ENCODE data around the gene HDGF.

HDGF gene

DNA sequence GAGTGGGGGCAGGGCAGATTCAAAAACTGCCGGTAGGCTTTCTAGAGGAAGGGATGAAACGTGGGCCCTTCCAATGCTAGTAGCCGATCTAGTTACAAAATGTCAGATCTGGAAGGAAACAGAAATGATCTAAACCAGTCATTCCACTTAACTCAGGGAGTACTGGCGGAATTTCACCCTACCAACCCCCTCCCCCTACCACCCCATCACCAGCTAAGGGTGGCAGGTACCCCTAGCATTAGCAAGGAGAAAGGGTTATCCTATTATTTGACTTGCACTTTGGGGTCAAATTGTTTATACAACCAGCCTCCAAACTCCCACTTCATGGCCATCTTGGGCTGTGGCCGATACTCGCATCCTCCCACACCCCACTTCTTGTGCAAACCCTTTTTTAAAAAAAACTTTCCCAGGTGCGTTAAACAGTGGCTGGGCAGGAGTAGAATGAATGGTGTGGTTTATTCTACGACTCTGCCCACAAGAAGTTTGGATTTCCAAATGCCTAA, 9.9 kb downstream of the HDGF start:
- peaks cover 35% of the 10 kb centered on the region for H3K4me1 ChIP-seq (ENCODE audit: control insufficient read depth, low read length)
- peak overlapping the region; percentile 60 for H3K27ac ChIP-seq (ENCODE audit: low read depth, low read length)
- peaks cover 46% of the 10 kb centered on the region for H3K79me2 ChIP-seq (ENCODE audit: control insufficient read depth, low read length)
- H3K9me3 ChIP-seq (ENCODE audit: control insufficient read depth, insufficient read depth, low read length), result no peaks in the 10 kb centered on the region
- H3F3A ChIP-seq (ENCODE audit: control insufficient read depth, insufficient read depth), result peaks cover 30% of the 10 kb centered on the region
- H4K20me1 ChIP-seq (ENCODE audit: control insufficient read depth, insufficient read depth, low read depth, low read length), result 0 out of 2 replicates have a peak, but pooled peaks cover 4% of the 10 kb centered on the region
- H3K9me2 ChIP-seq (replicated peaks; ENCODE audit: control insufficient read depth, low read length), result no peaks in the 10 kb centered on the region
- H3K4me2 ChIP-seq (ENCODE audit: low read length), result peak overlapping the region; percentile 83
- no peak for TF ChIP-seq EZH2phosphoT487 (IDR thresholded peaks at IDR 0.05; ENCODE audit: borderline replicate concordance, low read length)
- TF ChIP-seq, protein P1, sequence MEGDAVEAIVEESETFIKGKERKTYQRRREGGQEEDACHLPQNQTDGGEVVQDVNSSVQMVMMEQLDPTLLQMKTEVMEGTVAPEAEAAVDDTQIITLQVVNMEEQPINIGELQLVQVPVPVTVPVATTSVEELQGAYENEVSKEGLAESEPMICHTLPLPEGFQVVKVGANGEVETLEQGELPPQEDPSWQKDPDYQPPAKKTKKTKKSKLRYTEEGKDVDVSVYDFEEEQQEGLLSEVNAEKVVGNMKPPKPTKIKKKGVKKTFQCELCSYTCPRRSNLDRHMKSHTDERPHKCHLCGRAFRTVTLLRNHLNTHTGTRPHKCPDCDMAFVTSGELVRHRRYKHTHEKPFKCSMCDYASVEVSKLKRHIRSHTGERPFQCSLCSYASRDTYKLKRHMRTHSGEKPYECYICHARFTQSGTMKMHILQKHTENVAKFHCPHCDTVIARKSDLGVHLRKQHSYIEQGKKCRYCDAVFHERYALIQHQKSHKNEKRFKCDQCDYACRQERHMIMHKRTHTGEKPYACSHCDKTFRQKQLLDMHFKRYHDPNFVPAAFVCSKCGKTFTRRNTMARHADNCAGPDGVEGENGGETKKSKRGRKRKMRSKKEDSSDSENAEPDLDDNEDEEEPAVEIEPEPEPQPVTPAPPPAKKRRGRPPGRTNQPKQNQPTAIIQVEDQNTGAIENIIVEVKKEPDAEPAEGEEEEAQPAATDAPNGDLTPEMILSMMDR (IDR thresholded peaks at IDR 0.05; ENCODE audit: low read depth, low read length, poor library complexity, severe bottlenecking), result no peak
- no peaks in the 10 kb centered on the region for H3K27me3 ChIP-seq (ENCODE audit: control insufficient read depth, low read length)
- H3K4me3 ChIP-seq (ENCODE audit: low read length), result peak overlapping the region; percentile 85
- H3K36me3 ChIP-seq (ENCODE audit: control insufficient read depth, low read length), result peaks cover 91% of the 10 kb centered on the region

DNA sequence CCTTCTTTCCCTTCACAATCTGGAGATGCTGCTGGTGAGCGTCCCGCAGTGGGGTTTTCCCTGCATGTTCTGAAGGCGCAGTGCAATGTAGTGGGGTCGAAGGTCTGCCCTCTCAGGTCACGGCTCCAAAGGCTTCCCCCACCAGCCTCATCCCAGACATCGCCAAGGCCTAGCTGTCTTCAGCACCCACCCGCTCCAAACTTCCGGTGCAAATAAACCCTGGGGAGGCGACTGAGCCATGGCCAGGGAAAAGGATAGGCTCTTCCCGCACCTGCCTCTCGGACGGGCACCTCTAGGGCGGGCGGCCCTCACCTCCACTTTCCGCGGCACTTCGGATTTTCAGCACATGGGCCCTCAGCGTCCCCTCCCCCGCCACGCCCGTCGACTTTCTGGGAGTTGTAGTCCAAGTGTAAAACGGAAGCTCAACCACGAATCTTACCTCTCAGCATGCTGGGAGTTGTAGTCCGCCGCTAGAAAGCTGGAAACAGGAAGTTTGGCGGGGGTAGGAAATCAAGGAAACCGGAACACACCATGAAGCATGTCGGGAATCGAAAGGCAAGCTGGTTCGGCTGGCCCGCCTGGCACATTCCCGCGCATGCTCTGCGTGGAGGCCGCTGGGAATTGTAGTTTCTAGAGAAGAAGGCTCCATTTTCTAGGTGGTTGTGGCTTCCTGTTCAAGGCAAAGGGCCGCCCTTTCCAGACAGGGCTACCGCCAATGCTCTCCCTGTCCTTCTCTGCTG, 10.6 kb downstream of the HDGF start, which contains the start of gene MRPL24:
TSS of gene MRPL24 (minus strand) at position 348 of the 740 bp plus-strand sequence. CDS start 2,384 bp downstream, outside the sequence.
- Histone ChIP-seq H3K4me1 (ENCODE audit: control insufficient read depth, low read length) (peaks cover 29% of the 10 kb centered on the region), H4K20me1 (ENCODE audit: control insufficient read depth, insufficient read depth, low read depth, low read length) (no peaks in the 10 kb centered on the region), H3K79me2 (ENCODE audit: control insufficient read depth, low read length) (peaks cover 40% of the 10 kb centered on the region), H3F3A (ENCODE audit: control insufficient read depth, insufficient read depth) (peaks cover 27% of the 10 kb centered on the region), H3K4me2 (ENCODE audit: low read length) (peak within 1 kb of the TSS; percentile 83), H3K27me3 (ENCODE audit: control insufficient read depth, low read length) (no peaks in the 10 kb centered on the region), H3K9me3 (ENCODE audit: control insufficient read depth, insufficient read depth, low read length) (no peaks in the 10 kb centered on the region), H3K9me2 (replicated peaks; ENCODE audit: control insufficient read depth, low read length) (no peaks in the 10 kb centered on the region), H3K27ac (ENCODE audit: low read depth, low read length) (peak within 1 kb of the TSS; percentile 60), H3K36me3 (ENCODE audit: control insufficient read depth, low read length) (peaks cover 91% of the 10 kb centered on the region), H3K4me3 (ENCODE audit: low read length) (peak within 1 kb of the TSS; percentile 85)
- TF ChIP-seq, protein P1 (IDR thresholded peaks at IDR 0.05; ENCODE audit: low read depth, low read length, poor library complexity, severe bottlenecking), result no peak
- TF ChIP-seq EZH2phosphoT487 (IDR thresholded peaks at IDR 0.05; ENCODE audit: borderline replicate concordance, low read length), result no peak

DNA sequence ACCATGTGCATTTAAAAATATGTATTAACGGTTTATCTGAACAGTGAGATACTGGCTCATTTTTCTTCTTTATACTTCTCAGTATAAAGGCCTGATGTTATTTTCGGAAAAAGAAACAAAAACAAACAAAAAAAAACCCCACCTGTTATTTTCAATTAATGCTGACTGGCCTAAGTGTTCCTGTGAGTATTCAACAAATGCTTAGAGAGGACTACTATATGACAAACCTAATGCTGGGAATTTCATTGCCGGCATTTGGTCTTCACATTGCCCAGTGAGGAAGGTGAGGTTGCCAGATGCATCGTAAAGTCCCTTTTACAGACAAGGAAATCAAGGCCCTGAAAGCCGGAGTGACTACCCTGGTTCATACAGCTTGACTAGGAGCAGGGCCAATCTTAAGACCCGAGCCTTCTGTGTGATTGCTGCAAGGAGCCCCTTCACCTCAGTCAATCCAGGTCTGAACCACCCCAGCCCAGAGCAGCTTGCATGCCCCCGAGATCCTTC, 11.2 kb downstream of the HDGF start:
- Histone ChIP-seq H3F3A (ENCODE audit: control insufficient read depth, insufficient read depth) (peaks cover 27% of the 10 kb centered on the region), H3K36me3 (ENCODE audit: control insufficient read depth, low read length) (peaks cover 89% of the 10 kb centered on the region)
- TF ChIP-seq, protein P1 (IDR thresholded peaks at IDR 0.05; ENCODE audit: low read depth, low read length, poor library complexity, severe bottlenecking), result no peak
- TF ChIP-seq EZH2phosphoT487 (IDR thresholded peaks at IDR 0.05; ENCODE audit: borderline replicate concordance, low read length), result no peak

More for the DNA sequence above, 11.2 kb downstream of the HDGF start:
- H3K4me1 ChIP-seq (ENCODE audit: control insufficient read depth, low read length), result peaks cover 25% of the 10 kb centered on the region
- peak overlapping the region; percentile 83 for H3K4me2 ChIP-seq (ENCODE audit: low read length)
- H3K9me2 ChIP-seq (replicated peaks; ENCODE audit: control insufficient read depth, low read length), result no peaks in the 10 kb centered on the region
- H3K79me2 ChIP-seq (ENCODE audit: control insufficient read depth, low read length), result peaks cover 34% of the 10 kb centered on the region
- no peaks in the 10 kb centered on the region for H3K27me3 ChIP-seq (ENCODE audit: control insufficient read depth, low read length)
- no peaks in the 10 kb centered on the region for H4K20me1 ChIP-seq (ENCODE audit: control insufficient read depth, insufficient read depth, low read depth, low read length)
- H3K4me3 ChIP-seq (ENCODE audit: low read length), result peak overlapping the region; percentile 85
- peak overlapping the region; percentile 60 for H3K27ac ChIP-seq (ENCODE audit: low read depth, low read length)
- H3K9me3 ChIP-seq (ENCODE audit: control insufficient read depth, insufficient read depth, low read length), result no peaks in the 10 kb centered on the region
